ENCODE results near the gene RAG2.
"Not testable (repeated sequence)": the region's sequence is repeated elsewhere in the genome, so short reads cannot be mapped to it uniquely, and the experiment has no call there.

The RAG2 gene

DNA sequence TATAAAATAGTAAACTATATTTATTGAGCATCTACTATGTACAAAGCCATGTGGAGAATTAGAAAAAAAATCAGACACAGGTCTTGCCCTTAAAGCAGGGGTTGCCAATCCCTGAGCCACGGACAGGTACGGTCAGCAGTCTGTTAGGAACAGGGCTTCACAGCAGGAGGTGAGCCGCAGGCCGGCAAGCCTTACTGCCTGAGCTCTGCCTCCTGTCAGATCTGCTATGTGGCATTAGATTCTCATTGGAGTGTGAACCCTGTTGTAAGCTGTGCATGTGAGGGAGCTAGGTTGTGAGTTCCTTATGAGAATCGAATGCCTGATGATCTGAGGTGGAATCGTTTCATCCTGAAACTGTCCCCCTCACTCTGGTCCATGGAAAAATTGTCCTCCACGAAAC lies 2.1 kb upstream of the RAG2 start:
- no peak for DNase-seq
- no peak for ATAC-seq

DNA sequence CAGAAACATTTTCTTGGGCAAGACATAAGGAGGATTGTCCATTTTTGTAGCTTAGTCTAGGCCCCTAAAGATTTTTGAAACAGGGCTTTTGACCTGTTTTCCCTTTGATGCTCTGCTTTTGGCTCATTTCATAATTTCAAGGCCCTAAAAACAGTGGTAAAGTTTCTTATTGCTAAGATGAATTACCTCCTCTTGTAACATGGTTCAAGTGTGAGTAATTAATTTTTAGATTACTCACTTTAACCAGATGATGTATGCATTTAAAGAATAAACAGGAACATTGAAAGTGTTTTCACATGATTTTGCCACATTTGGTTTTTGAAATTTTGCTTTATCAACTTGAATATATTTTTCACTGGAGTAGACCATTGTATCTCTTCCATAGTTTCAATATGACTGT lies 1.2 kb downstream of the RAG2 start:
- no peak for ATAC-seq

DNA sequence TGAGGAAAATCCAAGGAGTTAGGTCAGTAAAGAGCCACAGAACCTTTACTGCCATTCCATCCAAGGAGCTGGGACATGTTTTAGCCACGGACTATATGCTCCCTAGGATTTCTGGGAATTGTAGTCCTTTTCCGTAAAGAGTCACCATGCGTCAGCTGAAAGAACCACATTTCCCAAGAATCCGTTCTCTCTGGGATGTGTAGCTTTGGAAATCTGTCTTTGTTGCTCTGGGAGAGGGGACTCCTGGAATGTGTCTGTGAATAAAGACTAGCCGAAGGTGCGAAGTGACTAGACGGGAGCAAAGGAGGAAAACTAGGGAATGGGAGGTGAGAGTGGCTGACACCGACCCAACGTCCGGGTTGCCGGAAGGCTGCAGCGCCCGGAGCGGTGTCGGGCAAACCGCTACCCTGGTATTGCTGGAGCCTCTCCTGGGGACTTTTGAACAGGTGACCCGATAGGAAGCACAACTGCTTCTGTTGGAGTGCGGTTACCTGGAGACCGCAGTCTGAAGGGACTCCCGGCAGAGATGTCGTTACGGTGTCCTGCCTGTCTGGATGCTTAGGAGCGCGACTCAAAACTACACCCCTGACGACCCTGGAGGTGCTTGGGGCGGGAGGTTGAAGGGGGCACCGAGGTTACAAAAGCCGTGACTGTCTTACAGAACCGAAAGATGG lies 3.6 kb downstream of the RAG2 start, which contains the start of gene IFTAP:
Gene IFTAP, plus strand, starts transcription at position 187 of the 674 bp plus-strand sequence. CDS start 15,602 bp downstream, outside the sequence.
- ATAC-seq (peak; percentile 76), DNase-seq (peak; percentile 24)

More for the DNA sequence above, 1.2 kb downstream of the RAG2 start:
- DNase-seq = no peak

DNA sequence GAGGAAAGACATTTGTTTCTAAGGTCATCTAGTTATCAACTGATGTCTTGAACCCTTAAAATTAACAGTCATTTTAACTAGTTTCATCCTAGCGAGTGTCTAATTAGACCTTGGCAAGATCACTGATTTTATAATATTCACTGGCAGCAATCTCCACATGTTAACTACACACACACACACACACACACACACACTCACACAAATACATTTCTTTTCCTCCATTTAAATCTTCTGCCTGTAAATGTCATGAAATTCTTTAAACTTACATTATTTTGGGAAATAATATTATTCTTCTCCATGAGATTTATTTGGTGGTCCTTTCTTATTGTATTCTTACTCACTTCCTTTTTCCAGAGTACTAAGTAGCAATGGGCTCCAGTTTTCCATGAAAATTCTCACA lies 6.6 kb downstream of the RAG2 start:
- DNase-seq (no peak), ATAC-seq (no peak)

DNA sequence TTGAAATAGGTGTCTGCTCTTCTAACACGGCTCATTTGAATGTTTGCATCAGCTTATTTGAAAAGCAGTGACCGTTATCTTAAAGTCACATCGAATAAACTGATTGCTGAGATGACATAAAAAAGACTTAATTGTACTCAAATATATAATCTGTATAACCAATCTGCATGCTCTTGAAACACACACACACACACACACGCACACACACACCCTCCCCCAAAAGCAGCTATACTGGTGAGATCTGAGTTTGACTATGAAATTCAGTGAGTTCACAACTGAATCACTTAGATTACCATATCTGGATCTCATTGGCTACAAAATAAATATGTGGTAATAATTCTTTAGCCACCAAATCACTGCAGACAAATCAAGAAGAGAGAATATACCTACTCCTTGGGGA lies 7.5 kb downstream of the RAG2 start:
- no peak for DNase-seq
- no peak for ATAC-seq

DNA sequence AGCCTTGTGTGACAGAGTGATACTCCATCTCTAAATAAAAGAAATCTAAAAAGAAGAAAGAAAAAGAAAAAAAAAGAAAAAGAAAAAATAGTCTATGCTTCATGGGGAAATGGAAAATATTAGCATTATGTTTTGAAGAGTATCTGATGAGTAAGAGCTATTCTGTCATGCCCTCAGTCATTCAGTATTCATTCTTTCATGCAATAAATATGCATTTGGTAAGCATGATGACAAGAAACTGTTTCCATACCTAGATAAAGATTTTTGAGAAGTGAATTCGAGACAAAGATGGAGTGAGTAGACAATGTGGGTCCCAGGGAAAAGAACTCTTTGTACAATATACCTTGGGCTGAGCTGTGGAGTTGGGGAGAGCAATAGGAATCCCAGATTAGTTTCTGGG lies 9.9 kb downstream of the RAG2 start:
- no peak for DNase-seq
- ATAC-seq = no peak

DNA sequence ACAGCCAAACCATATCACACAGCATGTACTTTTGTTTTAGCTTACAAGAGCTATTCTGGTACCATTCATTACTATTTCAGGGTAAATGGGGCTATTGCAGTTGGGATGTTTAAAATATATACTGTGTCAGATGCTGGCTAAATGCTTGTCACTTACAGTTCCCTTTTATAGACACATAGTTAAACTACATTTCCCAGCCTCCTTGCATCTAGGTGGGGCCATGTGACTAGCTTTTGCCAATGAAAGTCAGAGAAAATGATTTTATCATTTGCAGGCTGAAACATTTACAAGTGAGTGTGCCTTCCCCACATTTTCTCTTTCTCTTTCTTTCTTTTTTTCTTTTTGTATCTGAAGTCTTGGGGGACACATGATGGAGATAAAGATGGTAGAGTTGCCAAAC lies 11.5 kb downstream of the RAG2 start:
- no peak for ATAC-seq
- no peak for DNase-seq

DNA sequence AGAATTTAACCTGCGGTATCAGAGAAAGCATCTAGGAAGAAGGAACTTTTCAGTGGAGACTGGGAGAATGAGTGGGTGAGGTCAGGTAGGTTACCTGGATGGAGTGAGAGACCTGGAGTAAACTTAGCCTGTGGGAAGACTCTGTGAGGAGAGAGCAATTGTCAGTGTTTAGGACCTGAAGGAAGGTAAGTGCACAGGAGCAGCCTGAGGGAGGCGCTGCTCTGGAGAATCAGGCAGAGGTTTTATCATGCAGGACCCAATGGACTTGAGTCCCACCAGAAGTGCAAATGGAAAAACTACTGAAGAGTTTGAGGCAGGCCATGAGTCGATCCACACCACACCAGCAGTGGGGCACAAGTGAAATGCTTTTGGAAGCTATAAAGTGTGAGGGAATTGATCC lies 14.4 kb downstream of the RAG2 start:
- DNase-seq (no peak), ATAC-seq (no peak)

DNA sequence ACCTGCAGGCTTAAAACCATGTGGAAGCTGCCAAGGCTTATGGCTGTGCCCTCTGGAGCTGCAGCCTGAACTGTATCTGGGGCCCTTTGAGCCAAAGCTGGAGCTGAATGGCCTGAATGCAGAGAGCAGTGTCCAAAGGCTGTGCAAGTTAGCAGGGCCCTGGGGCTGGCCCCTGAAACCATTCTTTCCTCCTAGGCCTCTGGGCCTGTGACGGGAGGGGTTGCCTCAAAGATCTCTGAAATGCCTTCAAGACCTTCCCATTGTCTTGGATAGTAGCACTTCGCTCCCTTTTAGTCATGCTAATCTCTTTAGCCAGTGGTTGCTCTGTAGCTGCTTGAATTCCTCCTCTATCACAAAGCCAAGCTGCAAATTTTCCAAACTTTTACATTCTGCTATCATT lies 16.5 kb downstream of the RAG2 start:
- ATAC-seq (no peak), DNase-seq (no peak)

DNA sequence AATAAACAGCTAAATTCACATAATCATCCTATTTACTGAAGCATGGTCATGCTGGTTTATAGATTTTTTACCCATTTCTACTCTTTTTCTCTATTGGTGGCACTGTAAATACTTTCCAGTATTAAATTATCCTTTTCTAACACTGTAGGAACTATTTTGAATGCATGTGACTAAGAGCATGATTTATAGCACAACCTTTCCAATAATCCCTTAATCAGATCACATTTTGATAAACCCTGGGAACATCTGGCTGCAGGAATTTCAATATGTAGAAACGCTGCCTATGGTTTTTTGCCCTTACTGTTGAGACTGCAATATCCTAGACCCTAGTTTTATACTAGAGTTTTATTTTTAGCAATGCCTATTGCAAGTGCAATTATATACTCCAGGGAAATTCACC lies 19.6 kb downstream of the RAG2 start:
- no peak for DNase-seq

DNA sequence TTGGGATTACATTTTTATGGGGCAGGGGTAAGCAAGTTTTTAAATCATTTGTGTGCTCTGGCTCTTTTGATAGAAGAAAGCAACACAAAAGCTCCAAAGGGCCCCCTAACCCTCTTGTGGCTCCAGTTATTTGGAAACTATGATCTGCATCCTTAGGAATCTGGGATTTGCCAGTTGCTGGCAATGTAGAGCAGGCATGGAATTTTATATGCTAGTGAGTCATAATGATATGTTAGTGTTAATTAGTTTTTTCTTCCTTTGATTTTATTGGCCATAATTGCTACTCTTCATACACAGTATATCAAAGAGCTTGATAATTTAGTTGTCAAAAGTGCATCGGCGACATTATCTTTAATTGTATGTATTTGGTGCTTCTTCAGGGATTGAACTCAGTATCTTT lies 20.2 kb downstream of the RAG2 start:
- ATAC-seq (no peak), DNase-seq (no peak)

More for the DNA sequence above, 19.6 kb downstream of the RAG2 start:
- no peak for ATAC-seq

DNA sequence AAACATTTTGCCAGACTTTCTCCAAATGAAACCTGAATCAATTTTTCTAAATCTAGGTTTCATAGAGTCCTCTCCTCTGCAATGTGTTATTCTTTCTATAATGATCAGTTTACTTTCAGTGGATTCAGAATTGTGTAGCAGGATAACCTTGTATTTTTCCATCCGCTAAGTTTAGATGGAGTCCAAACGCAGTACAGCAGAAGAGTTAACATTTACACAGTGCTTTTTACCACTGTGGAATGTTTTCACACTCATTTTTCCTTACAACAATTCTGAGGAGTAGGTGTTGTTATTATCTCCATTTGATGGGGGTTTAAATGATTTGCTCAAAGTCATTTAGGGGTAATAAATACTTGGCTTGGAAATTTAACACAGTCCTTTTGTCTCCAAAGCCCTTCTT lies 20.7 kb downstream of the RAG2 start:
- no peak for DNase-seq
- ATAC-seq = no peak

DNA sequence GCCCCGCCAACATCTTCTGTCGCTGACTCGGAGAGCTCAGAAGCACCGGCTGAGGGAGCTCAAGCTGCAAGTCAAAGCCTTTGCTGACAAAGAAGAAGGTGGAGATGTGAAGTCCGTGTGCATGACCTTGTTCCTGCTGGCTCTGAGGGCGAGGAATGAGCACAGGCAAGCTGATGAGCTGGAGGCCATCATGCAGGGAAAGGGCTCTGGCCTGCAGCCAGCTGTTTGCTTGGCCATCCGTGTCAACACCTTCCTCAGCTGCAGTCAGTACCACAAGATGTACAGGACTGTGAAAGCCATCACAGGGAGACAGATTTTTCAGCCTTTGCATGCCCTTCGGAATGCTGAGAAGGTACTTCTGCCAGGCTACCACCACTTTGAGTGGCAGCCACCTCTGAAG lies 23.6 kb downstream of the RAG2 start:
- DNase-seq (no peak), ATAC-seq (no peak)

DNA sequence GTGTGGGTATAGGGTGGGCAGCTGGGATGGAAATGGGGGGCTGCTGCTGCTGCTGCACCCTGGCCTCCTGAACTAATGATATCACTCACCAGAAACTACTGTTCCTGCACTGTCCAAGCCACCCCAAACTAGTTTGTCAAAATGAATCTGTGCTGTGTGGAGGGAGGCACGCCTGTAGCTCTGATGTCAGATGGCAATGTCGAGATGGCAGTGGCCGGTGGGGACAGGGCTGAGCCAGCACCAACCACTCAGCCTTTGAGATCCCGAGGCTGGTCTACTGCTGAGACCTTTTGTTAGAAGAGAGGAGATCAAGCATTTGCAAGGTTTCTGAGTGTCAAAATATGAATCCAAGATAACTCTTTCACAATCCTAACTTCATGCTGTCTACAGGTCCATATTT lies 28.9 kb downstream of the RAG2 start:
- DNase-seq (no peak), ATAC-seq (no peak)

DNA sequence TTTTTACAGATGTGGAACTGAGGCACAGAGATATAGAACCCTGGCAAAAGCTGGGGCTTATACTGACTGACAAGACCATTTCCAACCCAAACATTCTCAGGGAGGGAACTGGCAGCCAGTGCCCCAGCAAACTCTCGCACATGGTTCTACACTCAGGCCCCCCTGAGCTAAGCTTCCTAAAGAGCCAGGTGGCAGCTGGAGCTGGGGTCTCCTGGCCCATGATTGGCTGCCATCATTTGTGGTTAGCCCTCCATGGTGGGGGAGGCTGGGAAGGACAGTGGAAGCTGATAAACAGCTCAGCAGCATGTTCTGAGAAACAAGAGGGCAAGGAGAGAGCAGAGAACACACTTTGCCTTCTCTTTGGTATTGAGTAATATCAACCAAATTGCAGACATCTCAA lies 30.3 kb downstream of the RAG2 start, which contains the start of gene RAG1:
Gene RAG1, plus strand, starts transcription at position 314 of the 400 bp plus-strand sequence. CDS start 5,298 bp downstream, outside the sequence.
- DNase-seq = no peak
- no peak for ATAC-seq

DNA sequence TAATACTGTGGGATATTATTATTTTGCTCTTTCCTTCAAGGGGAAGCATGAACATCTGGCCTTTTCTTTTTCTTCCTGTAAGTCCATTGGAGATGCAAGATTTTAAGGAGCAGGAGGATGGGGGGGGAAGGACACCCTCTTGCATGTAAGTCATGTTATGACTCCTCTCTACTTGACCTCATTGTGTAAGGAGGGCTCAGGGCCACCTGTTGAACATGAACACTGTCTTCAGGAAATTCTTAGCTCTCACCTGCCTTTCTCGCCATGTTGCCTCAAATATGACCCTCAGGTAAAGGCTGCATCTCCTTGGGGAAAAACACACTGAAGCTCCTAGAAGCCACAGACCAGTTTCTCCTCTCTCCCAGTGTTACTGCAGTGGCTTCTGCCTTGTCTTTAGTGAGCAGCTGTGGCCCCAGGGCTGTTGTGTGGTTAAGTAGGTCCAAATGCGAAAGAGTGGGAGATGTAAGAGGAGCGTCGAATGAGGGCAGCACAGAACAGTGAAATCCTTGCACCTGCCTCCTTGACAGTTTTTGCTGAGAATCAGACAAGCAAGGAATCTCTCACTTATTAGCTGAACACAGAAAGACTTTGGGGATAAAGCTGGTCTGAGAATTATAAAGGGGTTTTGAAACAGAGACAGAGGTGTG lies 31.5 kb downstream of the RAG2 start:
- DNase-seq = no peak
- no peak for ATAC-seq

DNA sequence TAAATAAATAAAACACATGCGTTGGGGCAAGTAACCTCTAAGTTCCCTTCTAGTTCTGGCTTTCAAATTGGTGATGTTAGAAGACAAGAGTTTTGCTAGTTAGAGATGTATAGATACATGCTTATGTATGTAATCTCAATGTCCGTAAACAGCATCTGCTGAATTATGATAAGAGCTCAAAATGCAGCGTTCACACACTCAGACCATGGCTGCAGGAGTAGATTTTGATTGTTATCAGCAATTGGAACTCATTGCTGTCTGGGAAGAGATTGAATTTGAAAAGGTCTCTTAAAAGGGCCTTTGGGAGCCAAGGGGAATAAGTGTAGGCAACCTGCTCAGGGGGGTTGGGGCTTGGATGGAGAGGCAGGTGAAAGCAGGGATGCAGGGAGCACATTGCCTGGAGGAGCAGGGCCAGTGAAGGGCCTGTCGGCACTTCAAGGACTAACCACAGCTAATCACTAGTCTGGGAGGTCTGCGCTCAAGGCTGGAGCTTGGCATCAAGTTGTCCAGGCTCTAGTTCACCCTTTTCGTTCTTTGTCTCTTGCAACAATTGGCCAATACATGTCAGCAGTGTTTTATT lies 32.9 kb downstream of the RAG2 start:
- no peak for DNase-seq

DNA sequence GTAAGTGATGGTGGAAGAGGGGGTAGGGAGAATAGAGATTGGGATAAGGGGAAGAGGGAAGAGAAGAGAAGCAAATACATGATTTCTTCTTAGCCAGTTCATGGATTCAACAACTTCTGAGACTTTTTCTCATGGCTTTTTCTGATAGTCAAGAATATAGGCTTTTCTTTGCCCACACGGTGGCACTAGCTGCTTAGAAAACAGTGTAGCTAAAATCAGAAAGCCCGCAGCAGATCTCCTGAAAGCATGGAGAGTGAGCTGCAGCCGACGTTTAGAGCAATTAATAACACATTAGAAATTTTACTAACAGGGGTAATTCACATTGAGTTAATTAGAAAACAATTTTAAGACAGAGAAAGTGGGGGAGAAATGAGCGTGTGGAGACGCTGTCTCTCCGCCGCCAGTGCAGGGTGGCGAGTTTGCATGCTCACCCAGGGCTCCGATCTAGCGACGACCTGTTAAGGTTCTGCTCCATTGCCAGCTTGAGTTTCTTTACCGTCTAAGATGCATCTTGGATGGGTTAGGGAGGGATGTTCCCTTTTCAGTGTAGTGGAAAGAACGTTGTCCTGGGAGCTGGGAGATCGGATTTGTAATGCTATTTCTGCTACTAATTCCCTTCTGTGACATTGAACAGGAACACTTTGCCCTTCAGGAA lies 33.5 kb downstream of the RAG2 start:
- ATAC-seq (no peak), DNase-seq (peak; percentile 37)

More for the DNA sequence above, 32.9 kb downstream of the RAG2 start:
- ATAC-seq = no peak

DNA sequence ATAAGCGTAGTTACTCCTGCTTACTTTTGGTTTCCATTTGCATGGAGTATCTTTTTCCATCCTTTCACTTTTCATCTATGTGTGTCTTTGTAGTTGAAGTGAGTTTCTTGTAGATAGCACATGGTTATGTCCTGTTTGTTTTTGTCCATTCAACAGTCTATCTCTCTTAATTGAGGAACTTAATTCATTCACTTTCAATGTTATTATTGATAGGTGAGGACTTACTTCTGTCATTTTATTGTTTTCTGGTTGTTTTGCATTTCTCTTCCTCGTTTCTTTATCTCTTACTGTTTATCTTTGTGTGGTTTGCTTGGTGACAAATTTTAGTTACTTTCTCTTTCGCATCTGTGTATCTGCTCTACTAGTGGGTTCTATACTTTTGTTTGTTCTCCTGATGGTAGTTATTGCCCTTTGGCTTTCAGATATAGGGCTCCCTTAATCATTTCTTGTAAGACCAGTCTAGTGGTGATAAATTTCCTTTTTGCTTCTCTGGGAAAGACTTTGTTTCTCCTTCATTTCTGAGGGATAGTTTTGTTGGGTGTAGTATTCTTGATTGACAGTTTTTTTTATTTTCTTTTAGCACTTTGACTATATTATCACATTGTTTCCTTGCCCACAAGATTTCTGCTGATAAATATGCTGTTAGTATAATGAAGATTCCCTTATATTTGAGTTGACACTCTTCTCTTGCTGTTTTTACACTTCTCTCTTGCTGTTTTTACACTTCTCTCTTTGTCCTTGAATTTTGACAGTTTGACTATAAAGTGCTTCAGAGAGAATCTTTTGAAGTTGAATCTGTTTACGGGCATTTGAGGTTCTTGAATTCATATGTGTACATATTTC lies 39.2 kb downstream of the RAG2 start:
- ATAC-seq (peak; percentile 59), DNase-seq (no peak)

DNA sequence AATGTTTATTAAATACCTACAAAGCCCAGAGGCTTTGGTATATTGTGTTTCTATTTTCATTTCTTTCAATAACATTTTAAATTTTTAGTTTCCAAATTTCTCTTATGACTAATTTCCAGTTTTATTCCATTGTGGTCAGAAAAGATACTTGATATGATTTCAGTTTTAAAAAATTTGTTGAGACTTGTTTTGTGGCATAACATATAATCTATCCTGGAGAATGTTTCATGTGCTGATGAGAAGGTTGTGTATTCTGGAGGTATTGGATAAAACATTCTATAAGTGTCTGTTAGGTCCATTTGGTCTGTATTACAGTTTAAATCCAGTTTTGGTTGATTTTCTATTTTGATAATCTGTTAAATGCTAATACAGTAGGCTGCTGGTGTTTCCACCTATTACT lies 40.0 kb downstream of the RAG2 start:
- DNase-seq (no peak), ATAC-seq (no peak)

DNA sequence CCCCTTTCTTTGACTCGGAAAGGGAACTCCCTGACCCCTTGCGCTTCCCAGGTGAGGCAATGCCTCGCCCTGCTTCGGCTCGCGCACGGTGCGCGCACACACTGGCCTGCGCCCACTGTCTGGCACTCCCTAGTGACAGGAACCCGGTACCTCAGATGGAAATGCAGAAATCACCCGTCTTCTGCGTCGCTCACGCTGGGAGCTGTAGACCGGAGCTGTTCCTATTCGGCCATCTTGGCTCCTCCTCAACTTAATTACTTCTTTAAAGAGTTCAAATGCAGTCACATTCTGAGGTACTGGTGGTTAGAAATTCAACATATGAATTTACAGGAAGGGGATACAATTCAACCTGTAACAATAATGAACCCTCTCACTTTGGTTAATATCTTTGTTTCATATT lies 40.6 kb downstream of the RAG2 start:
- DNase-seq, ATAC-seq: not testable (repeated sequence)

Data from stimulated activated naive CD8-positive, alpha-beta T cell treated with anti-CD3 and anti-CD28 coated beads, Interleukin-15, Interleukin-2, amounts not matched to agents 100 U/mL and 50 U/mL, for 24 hours (primary cell).